ENCODE results near the gene LRRC8E.

LRRC8E gene

DNA sequence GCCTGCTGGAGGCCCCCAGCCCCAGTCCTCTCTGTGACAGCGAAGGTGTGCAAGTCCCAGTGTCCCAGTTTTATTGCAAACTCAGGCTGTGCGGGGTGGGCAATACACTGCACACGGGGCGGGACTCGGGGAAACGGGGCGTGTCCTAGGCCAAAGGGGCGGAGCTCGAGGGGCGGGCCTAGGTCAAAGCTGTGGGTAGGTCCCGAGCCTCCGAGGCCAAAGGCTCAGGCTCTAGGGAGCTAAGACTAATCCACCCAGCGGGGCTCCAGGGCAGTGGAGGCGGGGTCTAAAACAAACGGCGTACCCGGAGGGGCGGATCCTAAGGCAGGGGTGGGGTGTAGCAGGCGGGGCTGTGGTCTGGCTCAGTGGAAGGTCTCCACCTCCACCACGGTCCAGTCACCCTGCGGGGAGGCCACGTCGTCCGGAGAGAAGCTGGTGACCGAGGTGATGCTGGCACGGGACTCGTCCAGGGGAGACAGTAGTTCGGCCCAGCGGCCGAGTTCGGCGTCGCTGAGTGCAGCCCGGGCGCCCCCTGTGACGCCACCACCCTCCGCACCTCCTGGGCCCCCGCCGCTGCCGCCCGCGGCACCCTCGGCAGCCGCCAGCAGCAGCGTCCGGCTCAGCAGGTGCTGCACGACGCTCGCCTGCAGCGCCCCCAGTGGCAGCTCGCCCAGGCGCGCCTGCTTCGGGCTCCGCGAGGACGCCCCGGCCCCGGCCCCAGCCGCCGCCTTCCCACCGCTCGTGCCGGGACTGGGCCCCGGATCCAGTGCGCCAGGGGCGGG lies 19.4 kb upstream of the LRRC8E start:
- peak; percentile 90 for DNase-seq

DNA sequence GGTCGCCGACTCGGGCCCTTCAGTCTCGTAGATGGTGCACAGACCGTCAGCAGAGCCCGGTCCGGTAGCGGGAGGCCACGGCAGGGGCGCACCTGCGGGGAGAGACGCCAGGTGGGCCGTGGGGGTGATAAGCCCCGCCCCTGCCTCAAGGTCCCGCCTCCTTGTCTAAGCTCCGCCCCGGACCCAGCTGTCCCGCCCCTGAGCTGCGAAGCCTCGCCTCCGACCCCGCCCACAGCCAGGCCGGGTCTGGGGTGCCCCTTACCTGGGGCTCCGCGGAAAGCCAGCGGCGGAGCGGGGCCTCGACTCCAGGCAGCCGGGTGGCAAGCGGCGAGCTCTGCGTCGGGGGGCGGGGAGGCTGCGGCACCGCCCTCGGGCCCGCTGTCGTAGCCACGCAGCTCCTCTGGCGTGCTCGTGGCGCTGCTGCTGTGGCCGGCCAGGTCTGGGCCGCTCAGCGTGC lies 18.8 kb upstream of the LRRC8E start:
- peak; percentile 77 for DNase-seq

DNA sequence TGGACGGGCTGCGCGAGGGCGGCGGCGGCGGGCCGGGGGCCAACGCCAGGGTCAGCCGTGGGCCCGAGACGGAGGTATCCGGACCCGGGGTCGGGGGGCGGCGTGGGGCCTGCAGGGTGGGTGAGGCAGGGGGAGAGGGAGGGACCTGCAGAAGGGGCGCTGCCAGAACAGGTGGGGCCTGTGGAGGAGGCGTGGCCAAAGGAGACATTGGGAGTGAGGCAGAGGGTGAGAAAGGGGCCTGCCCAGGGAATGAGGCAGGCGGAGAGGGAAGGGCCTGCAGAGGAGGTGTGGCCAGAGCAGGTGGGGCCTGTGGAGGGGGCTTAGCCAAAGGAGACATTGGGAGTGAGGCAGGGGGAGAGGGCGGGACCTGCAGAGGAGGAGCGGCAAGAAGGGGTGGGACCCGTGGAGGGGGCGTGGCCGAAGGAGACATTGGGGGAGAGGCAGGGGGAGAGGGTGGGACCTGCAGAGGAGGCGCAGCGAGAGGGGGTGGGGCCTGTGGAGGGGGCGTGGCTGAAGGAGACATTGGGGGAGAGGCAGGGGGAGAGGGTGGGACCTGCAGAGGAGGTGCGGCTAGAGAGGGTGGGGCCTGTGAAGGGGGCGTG lies 18.3 kb upstream of the LRRC8E start:
- DNase-seq, result peak; percentile 70

DNA sequence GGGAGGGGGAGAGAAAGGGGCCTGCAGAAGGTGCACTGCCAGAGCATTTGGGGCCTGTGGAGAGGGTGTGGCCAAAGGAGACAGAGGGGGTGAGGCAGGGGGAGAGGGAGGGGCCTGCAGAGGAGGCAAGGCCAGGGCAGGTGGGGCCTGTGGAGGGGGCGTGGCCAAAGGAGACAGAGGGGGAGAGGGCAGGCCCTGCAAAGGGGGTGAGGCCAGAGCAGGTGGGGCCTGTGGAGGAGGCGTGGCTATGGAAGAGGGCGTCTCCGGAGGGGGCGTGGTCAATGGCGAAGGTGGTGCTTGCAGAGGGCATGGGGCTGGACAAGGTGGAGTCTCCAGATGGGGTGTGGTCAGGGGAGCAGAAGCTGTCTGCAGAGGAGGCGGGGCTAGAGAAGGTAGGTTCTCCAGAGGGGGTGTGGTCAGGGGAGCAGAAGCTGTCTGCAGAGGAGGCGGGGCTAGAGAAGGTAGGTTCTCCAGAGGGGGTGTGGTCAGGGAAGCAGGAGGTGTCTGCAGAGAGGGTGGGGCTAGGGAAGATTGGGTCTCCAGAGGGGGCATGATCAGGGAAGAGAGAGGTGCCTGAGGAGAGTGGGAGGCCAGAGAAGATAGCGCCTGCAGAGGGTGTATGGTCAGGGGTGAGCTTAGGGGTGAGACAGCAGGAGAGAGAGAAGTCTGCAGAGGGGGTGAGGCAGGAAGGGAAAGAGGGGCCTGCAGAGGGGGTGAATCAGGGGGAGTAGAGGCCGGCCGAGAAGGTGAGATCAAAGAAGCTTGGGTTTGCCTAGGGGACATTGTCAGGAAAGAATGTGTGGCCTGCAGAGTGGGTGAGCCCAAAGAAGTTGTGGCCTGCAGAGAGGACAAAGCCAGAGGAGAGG lies 17.5 kb upstream of the LRRC8E start:
- no peak for DNase-seq

DNA sequence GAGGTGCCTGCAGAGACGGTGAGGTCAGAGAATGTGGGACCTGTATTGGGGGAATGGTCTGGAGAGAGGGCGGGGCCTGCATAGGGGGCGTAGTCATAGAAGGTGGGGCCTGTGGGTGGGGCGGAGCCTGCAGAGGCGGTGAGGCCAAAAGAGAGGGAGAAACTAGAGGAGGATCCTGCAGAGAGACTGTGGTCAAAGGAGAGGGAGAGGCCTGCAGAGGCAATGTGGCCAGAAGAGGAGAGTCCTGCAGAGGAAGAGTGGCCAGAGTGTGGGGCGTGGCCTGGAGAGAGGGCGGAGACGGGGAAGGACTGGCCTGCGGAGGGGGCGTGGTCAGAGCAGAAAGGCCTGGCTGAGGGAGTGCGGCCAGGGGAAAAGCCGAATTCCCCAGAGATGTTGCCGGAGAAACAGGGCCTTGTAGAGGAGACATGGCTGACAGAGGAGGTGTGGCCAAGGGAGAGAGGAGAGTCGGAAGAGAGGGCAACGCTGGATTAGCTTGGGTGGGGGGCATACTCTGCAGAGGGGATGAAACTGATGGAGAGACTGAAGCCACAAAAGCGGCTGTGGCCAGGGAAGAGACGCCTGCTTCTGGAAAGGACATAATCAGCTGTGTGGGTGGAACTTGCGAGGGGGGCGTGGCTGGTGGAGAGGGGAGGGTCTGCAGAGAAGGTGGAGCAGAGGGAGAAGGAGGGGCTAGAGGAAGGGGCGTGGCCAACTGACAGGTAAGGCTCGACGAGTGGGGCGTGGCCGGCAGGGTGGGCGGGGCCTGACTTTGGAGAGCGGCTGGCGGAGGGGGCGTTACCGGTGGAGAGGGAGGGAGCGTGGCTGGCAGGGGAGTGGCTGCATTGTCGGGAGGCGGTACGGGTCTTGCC lies 16.6 kb upstream of the LRRC8E start:
- DNase-seq, result peak; percentile 92

DNA sequence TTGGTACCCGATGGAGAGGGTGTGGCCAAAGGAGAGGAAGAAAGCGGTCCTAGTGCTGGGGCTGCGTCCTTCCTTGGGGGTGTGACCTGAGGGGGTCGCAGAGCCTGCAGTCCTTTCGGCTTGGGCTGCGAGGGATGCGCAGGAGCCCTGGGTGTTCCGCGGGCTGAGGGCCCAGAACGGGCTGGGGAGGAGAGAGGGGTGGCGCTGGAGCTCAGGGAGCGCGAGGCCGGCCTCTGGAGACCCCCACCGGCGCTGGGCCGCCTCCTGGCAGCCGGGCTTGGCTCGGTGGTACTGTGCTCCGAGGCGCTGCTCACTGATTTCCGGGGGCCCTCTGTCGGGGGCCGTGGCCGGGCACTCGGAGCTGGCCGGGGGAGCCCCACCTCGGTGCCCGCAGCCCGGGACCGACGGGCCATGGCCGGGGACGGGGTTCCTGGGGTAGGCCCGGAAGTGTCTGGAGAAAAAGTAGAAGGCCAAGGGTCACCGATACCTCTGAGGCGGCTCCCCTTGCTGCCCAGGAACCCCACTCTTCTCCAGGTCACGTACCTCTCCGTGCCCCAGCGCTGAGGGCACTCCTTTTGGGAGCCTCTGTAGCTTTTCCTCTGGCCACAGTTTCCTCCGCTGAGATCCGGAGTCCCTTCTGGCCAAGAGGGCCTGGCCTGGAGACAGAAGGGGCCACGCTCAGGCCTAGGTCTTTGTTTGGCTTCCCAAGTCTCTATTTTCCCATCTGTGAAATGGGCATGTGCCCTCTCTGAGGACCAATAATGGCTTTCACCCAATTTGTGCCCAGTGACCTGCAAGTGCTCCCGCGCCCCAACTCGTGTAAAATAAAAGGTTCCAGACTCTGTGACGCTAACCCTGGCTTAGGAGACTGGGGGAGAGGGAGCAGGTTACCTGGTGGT lies 15.8 kb upstream of the LRRC8E start:
- no peak for DNase-seq

DNA sequence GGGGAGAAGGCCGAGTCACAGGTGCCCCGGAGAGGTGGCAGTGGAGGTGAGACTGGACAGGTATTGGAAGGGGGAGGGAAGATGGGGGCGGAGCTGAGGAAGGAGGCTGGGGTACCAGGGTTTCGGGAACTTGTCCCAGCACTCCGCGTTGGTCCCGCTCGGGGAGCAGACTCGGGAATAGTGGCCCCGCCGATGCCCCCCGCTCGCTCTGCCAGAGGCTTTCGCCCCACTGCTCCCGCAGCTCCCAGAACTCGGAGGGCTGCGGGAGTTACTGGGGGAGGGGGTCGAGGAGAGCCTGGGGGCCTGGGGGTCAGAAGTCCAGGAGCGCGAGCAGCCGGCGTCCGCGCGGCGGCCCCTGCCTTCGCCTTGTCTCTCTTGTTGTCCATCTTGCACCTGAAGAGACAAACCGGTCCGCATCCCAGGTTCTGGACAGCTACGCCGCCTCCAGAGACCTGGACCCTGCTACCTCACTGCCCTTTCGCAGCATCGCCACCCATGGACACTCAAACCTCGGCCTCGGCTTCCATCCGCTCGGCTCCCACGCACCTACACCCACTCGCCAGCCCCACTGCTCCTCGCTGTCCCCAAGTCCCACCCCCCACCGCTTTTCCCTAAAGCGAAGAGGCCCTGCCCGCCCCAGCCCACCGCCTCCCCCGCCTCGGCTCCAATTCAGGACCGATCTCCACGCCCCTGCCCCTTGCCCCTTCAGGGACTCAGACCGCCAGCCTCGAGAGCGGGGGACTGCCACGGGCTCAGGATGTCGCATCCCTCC lies 14.8 kb upstream of the LRRC8E start:
- DNase-seq, result peak; percentile 56

DNA sequence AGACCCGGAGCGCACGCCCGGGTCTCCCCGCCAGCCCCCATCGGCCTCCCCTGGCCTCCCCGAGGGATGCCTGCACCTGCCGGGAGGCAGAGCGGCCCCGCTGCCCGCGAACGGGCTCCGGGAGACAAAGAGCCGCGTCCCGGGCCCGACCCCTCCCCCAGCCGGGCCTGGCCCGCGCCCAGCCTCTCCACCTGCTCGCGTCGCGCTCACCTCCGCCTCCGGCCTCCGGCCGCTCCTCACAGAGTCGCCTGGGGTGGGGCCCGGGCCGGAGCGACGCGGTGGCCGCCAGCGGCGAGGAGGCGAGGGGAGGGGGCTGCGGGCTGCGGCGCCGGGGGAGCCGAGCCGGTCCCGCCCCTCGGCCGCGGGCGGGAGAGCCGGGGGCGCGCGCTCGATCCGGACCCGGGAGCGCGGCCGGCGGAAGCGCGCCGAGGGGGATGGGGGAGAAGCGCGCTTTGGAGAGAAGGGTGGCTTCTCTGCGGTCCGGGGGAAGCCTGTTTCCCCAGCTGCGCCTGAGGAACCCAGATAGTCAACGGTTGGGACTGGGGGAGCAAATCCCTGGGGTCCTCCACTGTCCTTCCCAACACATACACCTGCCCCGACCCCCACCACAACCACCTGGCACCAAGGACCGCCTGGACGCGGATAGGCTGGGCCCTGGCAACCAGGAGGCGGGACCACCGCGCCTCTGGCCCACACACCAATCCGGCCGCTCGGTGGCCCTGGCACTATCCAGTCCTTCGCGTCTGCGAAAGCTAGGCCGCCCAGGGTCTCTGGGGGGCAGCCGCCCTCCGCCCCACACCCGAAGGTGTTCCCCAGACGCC lies 14.0 kb upstream of the LRRC8E start, which contains the start of gene PRR36:
Gene PRR36 (minus strand): TSS at position 315 of the 821 bp plus-strand sequence. CDS start 701 bp downstream, outside the sequence.
- peak; percentile 93 for DNase-seq

DNA sequence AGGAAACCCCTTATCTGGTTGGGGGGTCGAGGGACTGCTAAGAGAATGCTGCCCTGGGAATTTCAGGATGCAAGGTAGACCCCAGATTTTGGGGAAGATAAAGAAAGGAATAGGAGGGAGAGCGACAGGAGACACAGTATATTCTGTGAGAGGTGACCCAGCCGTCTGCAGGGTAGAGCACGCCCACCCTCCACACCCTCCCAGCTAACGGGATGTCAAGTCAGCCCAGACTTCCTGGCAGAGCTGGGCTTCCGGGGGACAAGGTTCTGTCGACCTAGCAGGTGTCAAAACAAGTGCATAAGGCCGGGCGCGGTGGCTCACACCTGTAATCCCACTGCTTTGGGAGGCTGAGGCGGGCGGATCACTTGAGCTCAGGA lies 13.4 kb upstream of the LRRC8E start:
- DNase-seq, result no peak

DNA sequence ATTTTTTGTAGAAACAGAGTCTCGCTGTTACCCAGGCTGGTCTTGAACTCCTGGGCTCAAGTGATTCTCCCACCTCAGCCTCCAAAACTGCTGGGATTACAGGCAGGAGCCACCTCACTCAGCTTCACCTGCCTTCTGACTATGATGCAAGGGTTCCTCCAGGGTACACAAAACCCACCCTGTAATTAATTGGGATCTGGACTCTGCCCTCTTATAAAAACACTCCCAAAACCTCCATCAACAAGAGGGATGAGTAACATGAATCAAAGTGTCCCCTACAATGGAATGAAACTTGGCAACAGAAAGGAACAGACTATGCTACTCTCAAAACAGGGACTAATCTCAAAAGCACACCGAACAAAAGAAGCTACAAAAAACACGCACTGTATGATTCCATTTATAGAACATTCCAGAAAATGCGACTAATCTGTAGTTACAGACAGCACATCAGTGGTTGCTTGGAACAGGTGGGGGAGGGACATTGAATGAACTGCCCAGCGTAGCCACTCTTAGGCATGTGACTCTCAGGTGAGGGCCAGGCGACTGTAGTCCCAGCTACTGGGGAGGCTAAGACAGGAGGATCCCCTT lies 11.0 kb upstream of the LRRC8E start:
- no peak for DNase-seq

DNA sequence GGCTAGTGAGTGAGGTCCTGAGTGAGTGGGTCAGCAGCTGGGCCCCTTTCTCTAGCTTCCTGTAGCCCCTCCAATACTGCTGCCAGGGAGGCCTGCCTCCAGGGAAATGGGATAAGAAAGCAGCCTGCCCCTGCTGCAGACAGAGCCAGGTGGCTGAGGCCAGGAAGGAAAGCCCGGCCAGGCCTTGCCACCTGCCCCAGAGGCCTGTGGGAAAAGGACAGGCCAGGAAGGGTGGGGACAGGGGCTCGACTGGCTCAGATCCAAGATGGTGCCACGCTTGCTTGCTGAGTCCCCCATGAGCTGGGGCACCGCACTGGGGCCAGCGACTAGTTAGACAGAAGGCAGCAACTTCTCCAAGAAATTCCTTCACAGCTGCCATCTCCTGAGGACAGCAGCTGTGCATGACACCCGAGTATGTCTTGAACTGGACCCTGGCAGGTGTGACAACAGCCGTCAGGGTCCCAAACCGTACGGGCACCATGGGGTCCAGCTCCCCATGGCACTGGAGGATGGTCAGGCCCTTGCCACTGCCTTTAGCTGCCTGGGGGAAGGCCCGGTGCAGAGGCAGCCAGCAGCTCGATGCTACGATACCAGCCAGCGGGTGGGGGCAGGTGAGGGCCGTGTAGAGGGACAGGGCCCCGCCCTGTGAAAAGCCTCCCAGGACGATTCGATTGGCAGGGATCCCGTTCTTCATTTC lies 9.1 kb upstream of the LRRC8E start:
- peak; percentile 23 for DNase-seq

DNA sequence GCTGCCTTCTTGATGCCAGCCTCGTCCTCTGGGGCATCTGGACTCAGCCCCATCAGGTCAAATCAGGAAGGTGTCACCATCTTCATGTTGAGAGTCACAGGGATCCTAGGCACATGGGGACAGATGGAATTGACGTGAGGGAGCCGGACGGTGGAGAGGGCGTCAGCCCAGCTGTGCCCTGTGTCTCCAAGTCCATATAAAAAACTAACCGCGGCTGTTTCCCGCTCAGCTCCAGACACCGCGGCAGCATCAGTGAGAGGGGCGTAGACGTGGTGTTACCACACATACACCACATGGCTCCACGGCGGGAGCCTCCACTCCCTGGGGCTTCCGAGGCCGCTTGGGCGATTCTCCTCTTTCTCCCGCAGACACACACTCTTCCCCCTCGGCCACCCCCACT lies 8.5 kb upstream of the LRRC8E start:
- peak; percentile 57 for DNase-seq

DNA sequence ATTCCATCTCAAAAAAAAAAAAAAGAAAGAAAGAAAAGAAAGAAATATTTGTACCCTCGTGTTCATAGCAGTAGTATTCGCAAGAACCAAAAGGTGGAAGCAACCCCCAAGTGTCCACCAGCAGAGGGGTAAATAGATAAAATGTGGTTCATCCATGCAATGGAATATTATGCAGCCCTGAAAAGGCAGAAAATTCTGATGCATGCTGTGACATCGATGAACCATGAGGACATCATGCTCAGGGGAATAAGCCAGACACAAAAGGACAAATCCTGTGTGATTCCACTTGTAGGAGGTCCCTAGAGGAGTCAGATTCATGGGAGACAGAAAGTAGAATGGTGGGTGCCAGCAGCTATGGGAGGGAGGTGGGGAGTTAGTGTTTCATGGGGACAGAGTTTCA lies 6.4 kb upstream of the LRRC8E start:
- DNase-seq, result no peak

DNA sequence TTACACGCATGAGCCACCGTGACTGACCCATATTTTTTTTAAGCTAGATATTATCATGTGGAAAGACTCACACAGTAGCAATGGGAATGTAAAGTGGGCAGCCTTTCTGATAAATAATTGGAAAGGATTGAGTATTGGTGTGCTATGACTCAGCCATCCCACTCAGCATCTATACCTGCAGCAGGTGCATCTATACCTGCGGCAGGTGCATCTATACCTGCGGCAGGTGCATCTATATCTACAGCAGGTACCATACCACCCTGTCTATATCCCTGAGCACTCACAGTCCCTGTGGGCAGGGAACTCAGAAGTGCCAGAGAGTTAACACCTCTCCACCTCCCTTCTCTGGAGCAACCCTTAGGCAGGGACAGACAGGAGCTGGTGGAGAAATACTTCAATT lies 5.2 kb upstream of the LRRC8E start:
- DNase-seq, result no peak

DNA sequence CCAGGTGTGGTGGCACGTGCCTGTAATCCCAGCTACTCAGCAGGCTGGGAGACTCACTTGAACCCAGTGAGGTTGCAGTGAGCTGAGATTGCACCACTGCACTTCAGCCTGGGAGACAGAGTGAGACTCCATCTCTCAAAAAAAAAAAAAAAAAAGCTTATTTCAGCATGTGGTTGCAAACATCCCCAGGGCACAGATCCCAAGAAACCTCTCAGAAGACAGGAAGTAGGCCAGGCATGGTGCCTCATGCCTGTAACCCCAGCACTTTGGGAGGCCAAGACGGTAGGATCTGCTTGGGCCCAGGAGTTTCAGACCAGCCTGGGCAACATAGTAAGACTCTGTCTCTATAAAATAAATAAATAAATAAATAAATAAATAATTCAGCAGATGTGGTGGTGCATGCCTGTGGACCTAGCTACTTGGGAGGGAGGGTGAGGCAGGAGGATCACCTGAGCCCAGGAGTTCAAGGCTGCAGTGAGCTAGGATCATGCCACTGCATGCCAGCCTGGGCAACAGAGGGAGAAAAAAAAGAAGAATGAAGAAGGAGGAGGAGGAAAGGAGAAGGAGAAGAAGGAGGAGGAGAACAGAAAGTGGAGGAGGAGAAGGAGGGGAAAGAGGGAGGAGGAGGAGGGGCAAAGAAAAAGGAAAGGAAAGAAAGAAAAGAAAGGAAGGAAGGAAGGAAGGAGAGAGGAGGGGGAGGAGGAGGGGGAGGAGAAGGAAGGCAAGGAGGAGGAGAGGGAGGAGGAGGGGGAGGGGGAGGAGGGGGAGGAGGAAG lies 4.3 kb upstream of the LRRC8E start:
- DNase-seq, result no peak

DNA sequence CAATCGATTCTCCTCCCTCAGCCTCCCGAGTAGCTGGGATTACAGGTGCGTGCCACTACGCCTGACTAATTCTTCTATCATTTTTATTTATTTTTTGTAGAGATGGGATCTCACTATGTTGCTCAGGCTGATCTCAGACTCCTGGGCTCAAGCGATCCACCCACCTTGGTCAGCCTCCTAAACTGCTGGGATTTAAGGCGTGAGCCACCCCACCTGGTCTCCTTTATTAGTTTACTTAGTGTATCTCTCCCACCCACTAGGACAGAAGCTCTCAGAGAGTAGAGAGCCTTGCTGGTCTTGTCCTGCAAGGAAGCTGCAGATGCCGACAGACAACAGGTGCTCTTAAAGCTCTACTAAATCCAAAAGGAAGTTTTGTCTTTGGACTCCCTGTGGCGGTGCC lies 2.5 kb upstream of the LRRC8E start:
- no peak for DNase-seq

DNA sequence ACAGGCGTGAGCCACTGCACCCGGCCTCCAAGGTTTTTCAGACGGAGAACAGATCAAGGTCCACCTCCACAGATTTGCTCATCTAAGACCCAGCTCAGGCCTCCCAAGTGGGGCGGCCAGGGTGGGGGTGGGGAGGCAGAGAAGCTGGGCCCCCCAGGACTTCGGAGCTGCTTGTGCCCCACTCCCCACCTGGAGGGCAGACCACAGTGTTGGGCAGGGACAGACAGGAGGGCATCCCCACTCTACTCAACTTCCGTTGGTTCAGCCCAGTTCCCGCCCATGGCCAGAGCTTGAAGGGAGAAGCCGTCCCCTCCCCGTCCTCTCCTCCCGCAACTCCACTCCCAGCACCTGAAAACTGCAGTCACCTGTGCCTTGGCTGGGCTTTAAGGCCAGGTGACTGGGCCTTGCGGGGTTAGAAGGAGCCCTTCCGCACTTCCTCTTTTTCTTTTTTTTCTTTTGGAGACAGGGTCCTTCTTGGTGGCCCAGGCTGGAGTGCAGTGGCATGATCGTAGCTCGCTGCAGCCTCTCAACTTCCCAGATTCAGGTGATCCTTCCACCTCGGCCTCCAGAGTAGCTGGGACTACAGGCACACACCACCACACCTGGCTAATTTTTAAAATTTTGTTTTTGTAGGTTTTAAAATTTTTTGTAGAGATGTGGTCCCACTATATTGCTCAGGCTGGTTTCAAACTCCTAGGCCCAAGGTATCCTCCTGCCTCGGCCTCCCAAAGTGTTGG lies 734 bp upstream of the LRRC8E start:
- no peak for DNase-seq

All from eye (tissue), 1 donor.